PC-9 (cell line): ENCODE results near the gene CADPS2. TPM values are rescaled to one million over a fixed set of nuclear protein-coding genes. Genes with fewer than 3 reads are reported as not detected.

Experiments used
- BruUV-seq: library from RNA; stranded (reverse); fragments of 400-500 nt; replicated peaks from 2 replicates; lab custom pipeline; 2021; lab: Mats Ljungman, UMichigan
- CTCF ChIA-PET: fragments of 300-600 bp; sonication (Branson Sonifier 250); formaldehyde crosslinking; loops from one replicate; lab custom pipeline; 2022; ENCODE audit warnings: antibody characterized with exemption; lab: Charles Lee
- POLR2A ChIA-PET: fragments of 300-600 bp; sonication (Branson Sonifier 250); formaldehyde crosslinking; loops from one replicate; lab custom pipeline; 2022; ENCODE audit warnings: antibody characterized with exemption; ENCODE audit not compliant: unreplicated experiment; lab: Charles Lee
- DNase-seq, 2 experiments: peaks; one replicate each; pipeline versions ENCODE4 v3.0.0 to v3.0.0-alpha.2; 2015 to 2022; ENCODE audit warnings: mixed read lengths in 1 of 2
- H2AFZ ChIP-seq: fragments of 200-600 bp; sonication (generic); 2 replicates; pipeline ENCODE4 v1.8.1; 2017; ENCODE audit warnings: antibody characterized with exemption
- H3F3A ChIP-seq: fragments of 200-600 bp; sonication (generic); 2 replicates; pipeline ENCODE4 v1.8.1; 2017; ENCODE audit warnings: antibody characterized with exemption, mild to moderate bottlenecking, low read depth; ENCODE audit not compliant: insufficient read depth
- H3K27ac ChIP-seq: fragments of 200-600 bp; sonication (generic); 2 replicates; pipeline ENCODE4 v1.6.1; 2016; ENCODE audit warnings: mixed run types
- H3K27me3 ChIP-seq: fragments of 200-600 bp; sonication (generic); 2 replicates; pipeline ENCODE4 v1.6.1; 2016; ENCODE audit warnings: low read depth, mixed run types; ENCODE audit not compliant: insufficient read depth
- H3K36me3 ChIP-seq: fragments of 200-600 bp; sonication (generic); 2 replicates; pipeline ENCODE4 v1.6.1; 2016; ENCODE audit warnings: low read depth, mixed run types
- H3K4me1 ChIP-seq: fragments of 200-600 bp; sonication (generic); replicated peaks from 2 replicates; pipeline ENCODE4 v1.6.1; 2016; ENCODE audit warnings: mixed run types; ENCODE audit not compliant: insufficient read depth
- H3K4me2 ChIP-seq: fragments of 200-600 bp; sonication (generic); 2 replicates; pipeline ENCODE4 v1.6.1; 2017; ENCODE audit warnings: mixed run types
- H3K4me3 ChIP-seq: fragments of 200-600 bp; sonication (generic); 2 replicates; pipeline ENCODE4 v1.6.1; 2016; ENCODE audit warnings: mixed run types
- H3K79me2 ChIP-seq: fragments of 200-600 bp; sonication (generic); 2 replicates; pipeline ENCODE4 v1.6.1; 2017; ENCODE audit warnings: low read depth, mixed run types
- H3K9me2 ChIP-seq: fragments of 200-600 bp; sonication (generic); 2 replicates; pipeline ENCODE4 v1.8.1; 2017; ENCODE audit warnings: mild to moderate bottlenecking; ENCODE audit not compliant: insufficient read depth
- H3K9me3 ChIP-seq: fragments of 200-600 bp; sonication (generic); 2 replicates; pipeline ENCODE4 v1.8.1; 2016; ENCODE audit warnings: low read depth; ENCODE audit not compliant: insufficient read depth
- H4K20me1 ChIP-seq: fragments of 200-600 bp; sonication (generic); 2 replicates; pipeline ENCODE4 v1.8.1; 2017; ENCODE audit not compliant: insufficient read depth
- EZH2 ChIP-seq: fragments of 200-600 bp; sonication (generic); IDR thresholded peaks from 2 replicates; pipeline ENCODE4 v1.8.0; 2017; ENCODE audit warnings: antibody characterized with exemption, low read depth
- intact Hi-C: fragments of 100-400 bp; cut with micrococcal nuclease; formaldehyde crosslinking; loops from one replicate; pipeline ENCODE4 v1.10.0; 2022; ENCODE audit not compliant: unreplicated experiment
- total RNA-seq: library from RNA; stranded (reverse); gene quantifications from 2 replicates; pipeline ENCODE4 v1.2.3, GENCODE V29; 2021
- TF ChIP-seq, protein P1 (sequence below): fragments of 200-600 bp; sonication (generic); conservative IDR thresholded peaks from 2 replicates; pipeline ENCODE4 v1.6.1; 2017; ENCODE audit warnings: mixed run types, antibody characterized with exemption, mild to moderate bottlenecking, moderate library complexity

Gene CADPS2
- total RNA-seq, 1 experiment from 2014 or later = 11.9 TPM

GRCh38 chr7:122689346-122690109, 196.7 kb downstream of the CADPS2 start:
- Histone ChIP-seq H3K9me2 (no peaks in the 10 kb centered on the region), H3K9me3 (no peaks in the 10 kb centered on the region), H3F3A (no peaks in the 10 kb centered on the region), H3K4me1 (no peaks in the 10 kb centered on the region), H3K79me2 (no peaks in the 10 kb centered on the region), H3K4me3 (no peak overlapping the region), H4K20me1 (no peaks in the 10 kb centered on the region), H3K27me3 (no peaks in the 10 kb centered on the region), H3K36me3 (no peaks in the 10 kb centered on the region), H3K27ac (no peak overlapping the region), H2AFZ (no peak overlapping the region), H3K4me2 (no peak overlapping the region)
- TF ChIP-seq EZH2 = no peak
- no TSS peak for BruUV-seq
- DNase-seq = no peak
- POLR2A ChIA-PET = no interaction called here
- intact Hi-C loops = no loop called here
- CTCF ChIA-PET = no interaction called here

DNA sequence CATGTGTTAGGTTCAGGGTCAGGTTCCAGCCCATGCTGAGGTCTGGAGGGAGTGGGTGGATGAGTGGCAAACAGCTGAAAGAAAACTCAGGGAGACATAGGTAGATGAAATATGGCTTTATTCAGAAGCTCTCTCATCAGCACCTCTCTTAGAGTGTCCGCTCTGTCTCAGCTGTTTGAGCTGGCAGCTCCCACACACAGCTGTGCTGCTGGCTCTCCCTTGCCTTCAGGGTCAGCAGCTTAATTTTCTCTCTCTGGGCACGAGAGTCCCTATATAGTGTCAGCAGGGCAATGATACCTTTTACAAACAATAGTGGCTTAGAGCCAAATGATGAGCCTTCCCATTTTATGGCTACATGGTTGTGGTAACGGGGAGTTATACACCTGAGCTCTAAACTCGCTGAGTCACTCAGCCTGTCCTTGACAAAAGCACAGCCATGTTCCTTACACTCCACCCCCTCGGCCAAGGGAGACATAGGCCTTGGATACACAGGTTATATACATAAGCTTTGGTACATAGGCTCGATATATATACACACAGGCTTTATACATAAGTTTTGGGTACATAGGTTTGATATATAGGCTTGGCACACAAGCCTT, 197.8 kb downstream of the CADPS2 start:
- ChIA-PET POLR2A (no interaction called here), CTCF (no interaction called here)
- Histone ChIP-seq H3K27ac (no peak overlapping the region), H3F3A (no peaks in the 10 kb centered on the region), H3K9me2 (no peaks in the 10 kb centered on the region), H3K4me2 (no peak overlapping the region), H3K4me1 (no peaks in the 10 kb centered on the region), H4K20me1 (no peaks in the 10 kb centered on the region), H3K4me3 (no peak overlapping the region), H2AFZ (no peak overlapping the region), H3K36me3 (no peaks in the 10 kb centered on the region), H3K27me3 (no peaks in the 10 kb centered on the region), H3K79me2 (no peaks in the 10 kb centered on the region), H3K9me3 (no peaks in the 10 kb centered on the region)
- no TSS peak for BruUV-seq
- DNase-seq = no peak
- TF ChIP-seq EZH2 = no peak
- TF ChIP-seq, protein P1, sequence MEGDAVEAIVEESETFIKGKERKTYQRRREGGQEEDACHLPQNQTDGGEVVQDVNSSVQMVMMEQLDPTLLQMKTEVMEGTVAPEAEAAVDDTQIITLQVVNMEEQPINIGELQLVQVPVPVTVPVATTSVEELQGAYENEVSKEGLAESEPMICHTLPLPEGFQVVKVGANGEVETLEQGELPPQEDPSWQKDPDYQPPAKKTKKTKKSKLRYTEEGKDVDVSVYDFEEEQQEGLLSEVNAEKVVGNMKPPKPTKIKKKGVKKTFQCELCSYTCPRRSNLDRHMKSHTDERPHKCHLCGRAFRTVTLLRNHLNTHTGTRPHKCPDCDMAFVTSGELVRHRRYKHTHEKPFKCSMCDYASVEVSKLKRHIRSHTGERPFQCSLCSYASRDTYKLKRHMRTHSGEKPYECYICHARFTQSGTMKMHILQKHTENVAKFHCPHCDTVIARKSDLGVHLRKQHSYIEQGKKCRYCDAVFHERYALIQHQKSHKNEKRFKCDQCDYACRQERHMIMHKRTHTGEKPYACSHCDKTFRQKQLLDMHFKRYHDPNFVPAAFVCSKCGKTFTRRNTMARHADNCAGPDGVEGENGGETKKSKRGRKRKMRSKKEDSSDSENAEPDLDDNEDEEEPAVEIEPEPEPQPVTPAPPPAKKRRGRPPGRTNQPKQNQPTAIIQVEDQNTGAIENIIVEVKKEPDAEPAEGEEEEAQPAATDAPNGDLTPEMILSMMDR = no peak
- intact Hi-C loops = no loop called here

- Histone ChIP-seq H3K4me1 (no peaks in the 10 kb centered on the region), H3K9me2 (no peaks in the 10 kb centered on the region), H3K9me3 (no peaks in the 10 kb centered on the region), H3K79me2 (no peaks in the 10 kb centered on the region), H3F3A (no peaks in the 10 kb centered on the region), H3K27me3 (no peaks in the 10 kb centered on the region), H3K27ac (no peak overlapping the region), H4K20me1 (no peaks in the 10 kb centered on the region), H3K4me2 (no peak overlapping the region), H3K4me3 (no peak overlapping the region), H2AFZ (no peak overlapping the region), H3K36me3 (no peaks in the 10 kb centered on the region)
- POLR2A ChIA-PET = no interaction called here
- intact Hi-C loops = no loop called here
- no peak for DNase-seq
- TF ChIP-seq, protein P1 = no peak
- no peak for TF ChIP-seq EZH2
- CTCF ChIA-PET = no interaction called here
- BruUV-seq = no TSS peak
Measured at GRCh38 chr7:122686360-122686878, 199.8 kb downstream of the CADPS2 start.
